ENCODE measurements around the gene KEAP1.

GRCh38 chr19:10548746-10549276 lies 45.7 kb upstream of the KEAP1 start:
- TF ChIP-seq YY1 (IDR thresholded peaks at IDR 0.05; ENCODE audit: insufficient read depth, insufficient read length) (no peak), ZNF274 (IDR thresholded peaks at IDR 0.05; ENCODE audit: low read depth, low read length) (no peak), SUZ12 (IDR thresholded peaks at IDR 0.05; ENCODE audit: extremely low read depth, insufficient read depth, insufficient read length) (no peak)

All from NT2/D1 (cell line).